Astrocyte (in vitro differentiated cells and primary cell): ENCODE data around the gene LRRN1.

Experiments
- CTCF ChIP-seq: IDR thresholded peaks from 2 replicates; pipeline ENCODE4 v1.5.1; 2011; ENCODE audit warnings: low read depth, mild to moderate bottlenecking, inconsistent platforms, low read length, moderate library complexity; ENCODE audit not compliant: insufficient read depth
- EZH2 ChIP-seq: IDR thresholded peaks from 2 replicates; pipeline ENCODE4 v1.6.1; 2012; ENCODE audit warnings: mild to moderate bottlenecking, low read length, inconsistent platforms; ENCODE audit not compliant: insufficient read depth

- peak; percentile 57 for TF ChIP-seq EZH2
- TF ChIP-seq CTCF = no peak
Measured at GRCh38 chr3:3800685-3801493, 1.7 kb downstream of the LRRN1 start.
